Neuron (in vitro differentiated cells): ENCODE results near the gene CEMIP2.
A peak's percentile ranks its signal among the peaks of the same experiment; 100 is the strongest.
"Not testable (repeated sequence)": the region's sequence is repeated elsewhere in the genome, so short reads cannot be mapped to it uniquely, and the experiment has no call there.

Source experiments
- H2AFZ ChIP-seq: one replicate; pipeline ENCODE4 v1.6.1; 2013; ENCODE audit warnings: low read depth, mild to moderate bottlenecking, inconsistent platforms, low read length, moderate library complexity
- H3K27me3 ChIP-seq: one replicate; pipeline ENCODE4 v1.6.1; 2013; ENCODE audit warnings: low read length; ENCODE audit not compliant: insufficient read depth
- H3K36me3 ChIP-seq: one replicate; pipeline ENCODE4 v1.6.1; 2013; ENCODE audit warnings: low read length; ENCODE audit not compliant: insufficient read depth
- H3K4me1 ChIP-seq: one replicate; pipeline ENCODE4 v1.6.1; 2013; ENCODE audit warnings: low read length; ENCODE audit not compliant: insufficient read depth
- H3K4me3 ChIP-seq: 2 replicates; pipeline ENCODE4 v1.5.1; 2013; ENCODE audit warnings: mild to moderate bottlenecking, low read length, moderate library complexity
- H3K9me3 ChIP-seq: one replicate; pipeline ENCODE4 v1.6.1; 2013; ENCODE audit warnings: low read length

The CEMIP2 gene

DNA sequence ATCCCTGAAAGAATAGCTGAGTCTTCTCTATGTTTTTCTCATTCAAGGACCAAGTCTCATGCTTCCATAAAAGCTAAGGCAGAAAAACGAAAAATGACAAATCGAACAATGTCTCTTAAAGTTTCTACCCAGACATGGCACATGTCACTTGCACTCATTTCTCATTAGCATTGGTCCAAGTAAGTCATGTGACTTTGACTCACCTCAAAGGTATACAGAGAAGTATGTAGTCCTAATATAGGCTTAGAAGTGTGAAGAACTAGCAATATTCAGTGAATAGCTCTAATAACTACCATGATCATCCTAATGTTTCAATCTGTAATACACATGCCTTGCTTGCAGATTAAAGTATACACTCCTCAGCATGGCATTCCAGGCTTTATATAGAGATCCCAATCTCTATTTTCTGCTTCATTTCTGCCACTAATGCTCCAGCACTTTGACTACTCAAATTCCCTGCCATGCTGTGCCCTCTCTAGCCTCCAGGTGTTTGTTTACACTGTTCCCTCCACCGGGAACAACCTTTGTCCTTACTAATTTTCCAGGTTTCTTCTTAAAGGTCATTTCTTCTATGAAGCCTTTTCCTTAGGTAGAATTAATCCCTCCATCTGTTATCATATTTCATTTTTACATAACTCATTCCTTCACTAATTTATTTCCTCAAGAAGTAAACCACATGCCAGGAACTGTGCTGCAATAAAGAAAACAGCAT is 98.9 kb downstream of the CEMIP2 start:
- H3K4me1 ChIP-seq: peaks cover 1% of the 10 kb centered on the region
- no peaks in the 10 kb centered on the region for H3K9me3 ChIP-seq
- no peaks in the 10 kb centered on the region for H3K27me3 ChIP-seq
- H3K4me3 ChIP-seq: no peak overlapping the region
- no peak overlapping the region for H2AFZ ChIP-seq
- H3K36me3 ChIP-seq: no peaks in the 10 kb centered on the region

- Histone ChIP-seq H3K4me1 (peaks cover 9% of the 10 kb centered on the region), H3K4me3 (no peak overlapping the region), H3K27me3 (no peaks in the 10 kb centered on the region), H3K36me3 (no peaks in the 10 kb centered on the region), H2AFZ (no peak overlapping the region), H3K9me3 (no peaks in the 10 kb centered on the region)
Measured at GRCh38 chr9:71668717-71669116, 99.6 kb downstream of the CEMIP2 start.

DNA sequence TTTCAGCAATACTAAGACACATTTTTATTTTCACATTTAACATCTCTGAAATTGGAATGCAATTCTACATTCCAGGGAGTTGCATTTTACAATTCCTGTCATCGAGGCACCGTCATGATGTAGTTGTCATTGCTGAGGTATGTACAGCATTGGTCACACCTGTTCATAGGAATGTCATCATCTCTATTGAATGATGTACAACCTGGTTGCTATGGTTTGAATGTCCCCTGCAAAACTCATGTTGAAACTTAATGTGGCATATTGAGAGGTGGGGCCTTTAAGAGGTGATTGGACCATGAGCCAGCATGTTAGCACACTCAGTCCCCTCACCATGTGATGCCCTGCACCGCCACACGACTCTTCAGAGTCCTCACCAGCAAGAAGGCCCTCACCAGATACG is 103.1 kb downstream of the CEMIP2 start:
- no peak overlapping the region for H3K4me3 ChIP-seq
- H3K27me3 ChIP-seq: no peaks in the 10 kb centered on the region
- H3K4me1 ChIP-seq: peaks cover 18% of the 10 kb centered on the region
- no peaks in the 10 kb centered on the region for H3K36me3 ChIP-seq
- H3K9me3 ChIP-seq: no peaks in the 10 kb centered on the region
- H2AFZ ChIP-seq: no peak overlapping the region

DNA sequence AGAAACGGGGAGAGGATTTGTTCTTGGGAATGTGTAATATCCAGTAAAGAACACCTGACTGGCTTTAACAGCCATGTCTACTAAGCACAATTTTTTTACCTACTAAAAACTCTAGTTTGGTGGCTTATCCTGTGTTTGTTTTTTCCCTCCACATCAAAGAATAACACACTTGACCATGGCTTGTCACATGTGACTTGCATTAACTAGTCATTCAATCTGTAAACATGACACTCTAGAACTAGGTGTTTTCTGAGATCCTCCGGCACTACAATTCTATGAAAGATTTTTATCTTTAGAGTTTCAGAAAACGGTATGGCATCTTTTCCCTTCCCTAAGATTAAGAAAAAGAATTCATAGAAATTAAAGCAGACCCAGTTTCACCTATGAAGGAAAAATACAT is 103.7 kb downstream of the CEMIP2 start:
- no peaks in the 10 kb centered on the region for H3K9me3 ChIP-seq
- H3K36me3 ChIP-seq: no peaks in the 10 kb centered on the region
- no peak overlapping the region for H2AFZ ChIP-seq
- no peak overlapping the region for H3K4me3 ChIP-seq
- H3K4me1 ChIP-seq: peaks cover 18% of the 10 kb centered on the region
- no peaks in the 10 kb centered on the region for H3K27me3 ChIP-seq

DNA sequence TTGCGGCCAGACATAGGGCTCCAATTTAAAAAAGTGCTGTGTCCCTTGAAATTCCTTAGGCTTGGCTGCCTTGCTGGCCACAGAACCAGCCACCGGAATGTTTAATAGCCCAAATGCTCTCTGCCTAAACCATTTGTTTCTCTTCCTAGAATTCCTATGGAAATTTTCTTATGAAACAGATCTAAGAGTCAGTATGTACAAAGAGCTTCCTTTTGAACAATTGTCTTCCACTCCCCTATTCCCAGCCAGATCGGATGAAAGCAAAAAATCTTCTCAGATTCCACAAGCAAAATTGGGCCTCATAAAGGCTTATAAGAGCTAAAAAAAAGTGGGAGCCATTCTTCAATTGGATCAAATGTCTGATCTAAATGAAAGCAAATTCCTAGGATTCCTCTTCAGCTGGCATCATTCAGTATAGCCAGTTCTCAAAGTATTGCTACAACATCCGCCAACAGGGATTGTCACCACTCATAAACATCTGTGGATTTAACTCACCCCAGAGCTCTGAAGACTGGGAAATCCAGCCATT is 104.3 kb downstream of the CEMIP2 start:
- Histone ChIP-seq H3K27me3 (no peaks in the 10 kb centered on the region), H3K36me3 (no peaks in the 10 kb centered on the region), H2AFZ (peak overlapping the region; percentile 15), H3K9me3 (no peaks in the 10 kb centered on the region), H3K4me3 (no peak overlapping the region), H3K4me1 (peaks cover 18% of the 10 kb centered on the region)

DNA sequence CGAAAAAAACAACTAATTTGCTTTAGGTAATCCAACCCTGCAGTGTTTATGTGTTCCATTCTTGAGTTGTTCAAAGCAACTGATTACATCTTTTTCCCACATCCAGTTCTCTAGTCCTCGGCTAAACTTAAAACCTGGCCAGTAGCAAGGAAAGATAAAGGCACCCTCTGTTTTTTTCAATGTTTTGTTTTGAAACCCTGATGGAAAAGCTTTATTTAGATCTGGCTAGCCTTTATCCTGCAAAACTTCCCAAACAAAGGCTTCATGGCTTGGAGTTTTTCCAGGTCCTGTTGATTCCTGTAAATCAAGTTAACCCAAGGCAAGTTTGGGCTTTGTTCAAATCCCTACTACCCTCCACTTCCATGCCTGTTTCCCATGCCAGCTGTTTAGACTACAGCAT is 105.1 kb downstream of the CEMIP2 start:
- no peak overlapping the region for H3K4me3 ChIP-seq

DNA sequence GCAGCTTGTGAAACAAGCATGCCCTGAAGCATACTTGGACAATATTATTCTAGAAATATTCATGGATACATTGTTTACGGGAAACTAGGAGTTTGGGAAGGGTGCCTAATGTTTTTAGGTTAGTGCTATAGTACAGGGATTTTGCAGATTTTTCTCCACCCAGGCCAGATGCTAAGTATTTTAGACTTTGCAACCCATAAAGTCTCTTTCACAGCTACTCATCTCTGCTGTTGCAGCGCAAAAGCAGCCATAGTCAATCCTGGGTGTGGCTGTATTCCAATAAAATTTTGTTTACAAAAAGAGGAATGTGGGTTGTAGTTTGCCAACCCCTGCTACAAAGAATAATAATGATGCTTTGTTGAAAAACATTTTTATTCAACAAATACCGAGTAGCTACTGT is 106.2 kb downstream of the CEMIP2 start:
- peaks cover 18% of the 10 kb centered on the region for H3K4me1 ChIP-seq
- no peaks in the 10 kb centered on the region for H3K27me3 ChIP-seq
- H3K4me3 ChIP-seq: no peak overlapping the region
- H3K9me3 ChIP-seq: no peaks in the 10 kb centered on the region
- no peaks in the 10 kb centered on the region for H3K36me3 ChIP-seq
- no peak overlapping the region for H2AFZ ChIP-seq

More for the DNA sequence above, 105.1 kb downstream of the CEMIP2 start:
- Histone ChIP-seq H3K4me1 (peaks cover 18% of the 10 kb centered on the region), H2AFZ (peak overlapping the region; percentile 57), H3K9me3 (no peaks in the 10 kb centered on the region), H3K36me3 (no peaks in the 10 kb centered on the region), H3K27me3 (no peaks in the 10 kb centered on the region)

DNA sequence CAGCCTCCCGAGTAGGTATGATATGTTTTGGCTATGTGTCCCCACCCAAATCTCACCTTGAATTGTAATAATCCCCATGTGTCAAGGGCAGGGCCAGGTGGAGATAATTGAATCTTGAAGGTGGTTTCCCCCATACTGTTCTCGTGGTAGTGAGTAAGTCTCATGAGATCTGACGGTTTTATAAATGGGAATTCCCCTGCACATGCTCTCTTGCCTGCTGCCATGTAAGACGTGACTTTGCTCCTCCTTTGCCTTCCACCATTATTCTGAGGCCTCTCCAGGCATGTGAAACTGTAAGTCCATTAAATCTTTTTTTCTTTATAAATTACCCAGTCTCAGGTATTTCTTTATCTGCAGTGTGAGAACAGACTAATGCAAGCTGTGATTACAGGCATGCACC is 111.0 kb downstream of the CEMIP2 start:
- not testable (repeated sequence) for H3K4me3 ChIP-seq, H3K36me3 ChIP-seq, H3K9me3 ChIP-seq, H3K27me3 ChIP-seq, H3K4me1 ChIP-seq, H2AFZ ChIP-seq

DNA sequence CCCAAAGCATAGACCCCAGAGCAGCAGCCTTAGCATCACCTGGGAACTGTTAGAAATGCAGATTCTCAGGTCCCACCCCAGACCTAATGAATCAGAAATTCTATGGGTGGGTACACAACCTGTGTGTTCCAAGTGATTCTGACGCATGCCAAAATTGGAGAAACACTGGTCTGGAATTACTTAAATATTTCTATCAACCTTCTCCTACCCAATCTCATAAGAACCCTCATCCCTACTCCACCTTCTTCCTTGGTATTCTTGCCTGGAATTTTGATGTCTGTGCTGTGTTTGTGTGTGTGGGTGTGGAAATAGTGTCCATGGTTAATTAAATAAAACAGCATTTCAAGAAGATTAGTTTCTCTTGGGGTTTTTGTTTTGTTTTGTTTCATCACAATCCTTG is 111.8 kb downstream of the CEMIP2 start:
- no peaks in the 10 kb centered on the region for H3K27me3 ChIP-seq
- H3K4me3 ChIP-seq: no peak overlapping the region
- no peak overlapping the region for H2AFZ ChIP-seq
- no peaks in the 10 kb centered on the region for H3K9me3 ChIP-seq
- no peaks in the 10 kb centered on the region for H3K36me3 ChIP-seq
- no peaks in the 10 kb centered on the region for H3K4me1 ChIP-seq

DNA sequence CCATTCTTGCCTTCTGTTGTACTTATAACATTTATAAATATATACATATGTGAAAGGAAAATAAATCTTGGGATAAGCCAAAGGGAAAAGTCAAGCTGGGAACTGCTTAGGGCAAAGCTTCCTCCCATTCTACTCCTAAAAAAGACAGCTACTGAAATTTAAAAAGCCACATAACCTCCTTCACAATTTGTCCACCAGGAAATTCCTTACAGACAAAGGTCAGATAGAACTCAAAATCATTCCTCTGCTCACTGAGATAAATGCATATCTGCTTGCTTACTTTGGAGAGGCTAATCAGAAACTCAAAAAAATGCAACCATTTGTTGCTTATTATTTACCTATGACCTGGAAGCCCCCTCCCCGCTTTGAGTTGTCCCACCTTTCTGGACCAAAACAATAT is 112.5 kb downstream of the CEMIP2 start:
- Histone ChIP-seq H3K4me1 (no peaks in the 10 kb centered on the region), H3K9me3 (no peaks in the 10 kb centered on the region), H2AFZ (no peak overlapping the region), H3K27me3 (no peaks in the 10 kb centered on the region), H3K36me3 (no peaks in the 10 kb centered on the region), H3K4me3 (no peak overlapping the region)

DNA sequence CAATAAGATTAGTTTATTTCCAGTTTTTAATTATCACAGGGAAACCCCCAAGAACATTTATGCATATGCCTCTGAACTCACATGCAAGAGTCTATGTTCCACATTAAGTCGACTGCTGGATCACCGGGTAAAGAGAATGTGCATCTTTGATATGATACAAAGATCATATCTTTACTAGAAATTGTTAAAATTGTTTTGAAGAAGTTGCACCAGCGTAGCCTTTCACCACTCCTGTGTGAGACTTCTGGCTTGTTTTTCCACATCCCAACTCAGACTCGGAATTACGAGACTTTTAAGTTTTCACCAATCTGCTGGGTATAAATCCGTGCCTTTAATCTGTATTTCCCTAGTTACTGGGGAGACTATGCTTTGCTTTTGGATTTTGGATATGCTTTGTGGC is 113.2 kb downstream of the CEMIP2 start:
- H2AFZ ChIP-seq: no peak overlapping the region
- H3K9me3 ChIP-seq: no peaks in the 10 kb centered on the region
- no peaks in the 10 kb centered on the region for H3K27me3 ChIP-seq
- no peaks in the 10 kb centered on the region for H3K36me3 ChIP-seq
- H3K4me1 ChIP-seq: no peaks in the 10 kb centered on the region
- H3K4me3 ChIP-seq: no peak overlapping the region

DNA sequence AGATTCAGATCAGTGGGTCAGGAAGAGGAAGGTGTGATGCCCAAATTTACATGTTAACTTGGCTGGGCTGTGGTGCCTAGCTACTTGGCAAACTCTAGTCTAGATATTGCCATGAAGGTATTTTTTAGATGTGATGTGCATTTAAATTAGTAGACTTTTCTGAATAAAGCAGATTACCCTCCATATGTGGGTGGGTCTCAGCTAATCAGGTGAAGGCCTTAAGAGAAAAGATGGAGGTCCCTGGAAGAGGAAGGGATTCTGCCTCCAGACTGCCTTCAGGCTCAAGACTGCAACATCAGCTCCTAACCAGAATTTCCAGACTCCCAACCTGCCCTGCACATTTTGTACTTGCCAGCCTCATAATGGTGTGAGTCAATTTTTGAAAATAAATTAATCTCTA is 115.8 kb downstream of the CEMIP2 start:
- no peaks in the 10 kb centered on the region for H3K36me3 ChIP-seq
- no peaks in the 10 kb centered on the region for H3K4me1 ChIP-seq
- no peak overlapping the region for H2AFZ ChIP-seq
- H3K4me3 ChIP-seq: no peak overlapping the region
- no peaks in the 10 kb centered on the region for H3K9me3 ChIP-seq
- no peaks in the 10 kb centered on the region for H3K27me3 ChIP-seq

- H3K27me3 ChIP-seq: no peaks in the 10 kb centered on the region
- H2AFZ ChIP-seq: no peak overlapping the region
- H3K9me3 ChIP-seq: no peaks in the 10 kb centered on the region
- no peak overlapping the region for H3K4me3 ChIP-seq
- no peaks in the 10 kb centered on the region for H3K36me3 ChIP-seq
- H3K4me1 ChIP-seq: no peaks in the 10 kb centered on the region
Measured at GRCh38 chr9:71648453-71648852, 119.9 kb downstream of the CEMIP2 start.

DNA sequence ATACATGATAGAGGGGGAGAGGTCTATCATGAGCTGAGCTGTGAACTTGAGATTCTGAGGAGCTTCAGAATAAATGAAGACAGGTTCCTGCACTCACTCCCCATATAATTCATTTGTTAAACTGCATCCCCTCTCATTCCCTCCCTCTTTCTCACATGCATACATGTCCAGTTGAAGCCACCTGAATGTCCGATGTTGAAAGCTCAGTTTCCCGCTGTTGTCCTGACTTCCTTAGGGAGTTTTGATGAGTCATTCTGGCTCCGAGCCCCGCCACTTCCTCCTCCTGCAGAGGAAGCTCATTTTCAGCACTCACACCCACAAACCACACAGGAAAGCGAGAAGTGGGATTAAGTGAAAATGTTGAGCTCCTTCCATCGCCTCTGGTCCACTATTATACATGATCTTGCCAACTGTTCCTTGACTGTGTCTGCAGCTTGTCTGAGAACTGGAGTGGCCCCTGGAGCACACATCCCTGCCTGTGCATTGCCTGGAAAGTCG is 121.2 kb downstream of the CEMIP2 start:
- Histone ChIP-seq H3K4me1 (no peaks in the 10 kb centered on the region), H2AFZ (no peak overlapping the region), H3K36me3 (no peaks in the 10 kb centered on the region), H3K9me3 (no peaks in the 10 kb centered on the region), H3K4me3 (no peak overlapping the region), H3K27me3 (no peaks in the 10 kb centered on the region)
